Sigmoid colon (tissue), 4 donors: ENCODE data around the gene SMC1A.

ENCODE experiments used
- POLR2AphosphoS5 ChIP-seq, 4 donors: sonication (generic); formaldehyde crosslinking; IDR thresholded peaks; one replicate each; pipeline ENCODE4 v1.6.1; 2017; ENCODE audit warnings: antibody characterized with exemption in 4 of 4
- TF ChIP-seq, protein P1 (sequence below), 4 experiments: fragments of 450-650 bp in 3 of 4; fragments of 200-600 bp in 1 of 4; IDR thresholded peaks; one replicate each; pipeline ENCODE4 v1.5.1; 2016 to 2019; ENCODE audit warnings: antibody characterized with exemption in 4 of 4, mild to moderate bottlenecking in 3 of 4, moderate library complexity in 2 of 4

DNA sequence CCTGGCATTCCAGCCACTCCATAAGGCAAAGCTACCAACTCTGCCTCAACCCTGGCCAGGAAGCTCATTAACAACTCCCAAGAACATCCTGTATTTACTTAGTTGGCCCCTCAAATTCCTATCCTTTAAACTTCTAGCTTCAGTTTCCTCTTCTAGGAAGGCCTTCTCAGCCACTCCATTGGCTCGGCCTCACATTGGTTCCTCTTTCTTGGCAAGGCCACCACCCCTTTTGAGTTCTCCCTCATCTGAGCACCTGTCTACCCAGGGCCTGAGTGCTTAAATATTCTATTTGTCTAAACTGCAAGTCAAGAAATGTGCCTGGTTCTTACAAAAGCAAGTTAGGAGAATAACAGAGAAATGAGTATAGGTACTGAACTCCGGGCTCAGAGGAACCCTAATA, 10.0 kb downstream of the SMC1A start:
- no peak for TF ChIP-seq POLR2AphosphoS5 (IDR thresholded peaks at IDR 0.05)
- TF ChIP-seq, protein P1, sequence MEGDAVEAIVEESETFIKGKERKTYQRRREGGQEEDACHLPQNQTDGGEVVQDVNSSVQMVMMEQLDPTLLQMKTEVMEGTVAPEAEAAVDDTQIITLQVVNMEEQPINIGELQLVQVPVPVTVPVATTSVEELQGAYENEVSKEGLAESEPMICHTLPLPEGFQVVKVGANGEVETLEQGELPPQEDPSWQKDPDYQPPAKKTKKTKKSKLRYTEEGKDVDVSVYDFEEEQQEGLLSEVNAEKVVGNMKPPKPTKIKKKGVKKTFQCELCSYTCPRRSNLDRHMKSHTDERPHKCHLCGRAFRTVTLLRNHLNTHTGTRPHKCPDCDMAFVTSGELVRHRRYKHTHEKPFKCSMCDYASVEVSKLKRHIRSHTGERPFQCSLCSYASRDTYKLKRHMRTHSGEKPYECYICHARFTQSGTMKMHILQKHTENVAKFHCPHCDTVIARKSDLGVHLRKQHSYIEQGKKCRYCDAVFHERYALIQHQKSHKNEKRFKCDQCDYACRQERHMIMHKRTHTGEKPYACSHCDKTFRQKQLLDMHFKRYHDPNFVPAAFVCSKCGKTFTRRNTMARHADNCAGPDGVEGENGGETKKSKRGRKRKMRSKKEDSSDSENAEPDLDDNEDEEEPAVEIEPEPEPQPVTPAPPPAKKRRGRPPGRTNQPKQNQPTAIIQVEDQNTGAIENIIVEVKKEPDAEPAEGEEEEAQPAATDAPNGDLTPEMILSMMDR (IDR thresholded peaks at IDR 0.05): no peak
